Keratinocyte (primary cell): ENCODE measurements around the gene CALML6. TPM values are rescaled to one million over a fixed set of nuclear protein-coding genes. Genes with fewer than 3 reads are reported as not detected.
A peak's percentile ranks its signal among the peaks of the same experiment; 100 is the strongest.

Source experiments
- DNase-seq: peaks from one replicate; pipeline ENCODE4 v3.0.0-alpha.2; 2011; ENCODE audit warnings: low read depth, missing footprints, low spot score
- FAIRE-seq: peaks from 2 replicates; lab custom pipeline; 2011; peaks lifted over from hg19 to GRCh38; lab: Jason Lieb, UNC
- H2AFZ ChIP-seq: 2 replicates; pipeline ENCODE4 v1.6.0; 2012; ENCODE audit warnings: low read length, control low read depth, inconsistent platforms; ENCODE audit not compliant: control insufficient read depth
- H3K27ac ChIP-seq: 2 replicates; pipeline ENCODE4 v1.5.1; 2011; ENCODE audit warnings: low read length; ENCODE audit not compliant: control insufficient read depth, insufficient read depth
- H3K27me3 ChIP-seq: 3 replicates; pipeline ENCODE4 v1.6.0; 2011; ENCODE audit warnings: low read length; ENCODE audit not compliant: control insufficient read depth, insufficient read depth; ENCODE audit errors: extremely low read depth
- H3K36me3 ChIP-seq, 2 experiments: 2 replicates in 1 of 2; 3 replicates in 1 of 2; pipeline ENCODE4 v1.5.1; 2011; ENCODE audit warnings: low read length in 2 of 2, mild to moderate bottlenecking in 1 of 2; ENCODE audit not compliant: control insufficient read depth in 2 of 2, insufficient read depth in 2 of 2; ENCODE audit errors: extremely low read depth in 1 of 2
- H3K4me1 ChIP-seq: 3 replicates; pipeline ENCODE4 v1.5.1; 2011; ENCODE audit warnings: low read length; ENCODE audit not compliant: control insufficient read depth, insufficient read depth; ENCODE audit errors: extremely low read depth
- H3K4me2 ChIP-seq: 3 replicates; pipeline ENCODE4 v1.6.0; 2011; ENCODE audit warnings: low read depth, low read length; ENCODE audit not compliant: control insufficient read depth, insufficient read depth; ENCODE audit errors: extremely low read depth
- H3K4me3 ChIP-seq, 3 experiments: fragments of 200-600 bp in 1 of 3; sonication (generic) in 1 of 3; 2 replicates in 2 of 3; 3 replicates in 1 of 3; pipeline ENCODE4 v1.5.1; 2011 to 2016; ENCODE audit warnings: low read length in 3 of 3, mild to moderate bottlenecking in 3 of 3, control low read depth in 2 of 3, inconsistent platforms in 1 of 3, low read depth in 1 of 3, mixed read lengths in 1 of 3, mixed run types in 1 of 3, moderate library complexity in 1 of 3; ENCODE audit not compliant: control insufficient read depth in 2 of 3, insufficient read depth in 2 of 3; ENCODE audit errors: extremely low read depth in 1 of 3
- H3K79me2 ChIP-seq: 2 replicates; pipeline ENCODE4 v1.6.0; 2012; ENCODE audit warnings: low read length; ENCODE audit not compliant: control insufficient read depth, insufficient read depth
- H3K9ac ChIP-seq: 3 replicates; pipeline ENCODE4 v1.6.0; 2011; ENCODE audit warnings: low read length; ENCODE audit not compliant: control insufficient read depth, insufficient read depth; ENCODE audit errors: extremely low read depth
- H3K9me1 ChIP-seq: 3 replicates; pipeline ENCODE4 v1.6.0; 2011; ENCODE audit warnings: low read length; ENCODE audit not compliant: control insufficient read depth, insufficient read depth; ENCODE audit errors: extremely low read depth
- H3K9me3 ChIP-seq: 2 replicates; pipeline ENCODE4 v1.5.1; 2012; ENCODE audit warnings: low read depth, low read length; ENCODE audit not compliant: control insufficient read depth
- H4K20me1 ChIP-seq: 3 replicates; pipeline ENCODE4 v1.6.0; 2011; ENCODE audit warnings: low read length; ENCODE audit not compliant: control insufficient read depth, insufficient read depth; ENCODE audit errors: extremely low read depth
- EZH2 ChIP-seq: IDR thresholded peaks from one replicate; pipeline ENCODE4 v1.6.1; 2012; ENCODE audit warnings: inconsistent platforms, mild to moderate bottlenecking, low read length, moderate library complexity
- dilution Hi-C: fragments of 300-500 bp; cut with MboI; formaldehyde crosslinking; loops from one replicate; pipeline ENCODE4 v1.7.0; 2020; ENCODE audit warnings: low sequenced_read_pairs; ENCODE audit not compliant: extremely low pct_ligation_motif_present
- polyA plus RNA-seq, 5 experiments: library from polyadenylated mRNA; depleted of rRNA in 3 of 5; stranded (reverse) in 3 of 5; stranded (forward) in 1 of 5; unstranded in 1 of 5; fragments of >200 nt; gene quantifications; 1 replicate in 1 of 5; 2 replicates in 3 of 5; 3 replicates in 1 of 5; pipeline versions ENCODE4 v1.2.1 to v1.2.3, GENCODE V29; 2011 to 2012; ENCODE audit warnings: missing spikeins in 2 of 5, low read depth in 1 of 5, low replicate concordance in 1 of 5
- TF ChIP-seq, protein P1 (sequence below), 3 experiments: IDR thresholded peaks in 1 of 3; conservative IDR thresholded peaks in 1 of 3; optimal IDR thresholded peaks in 1 of 3; 2 replicates in 2 of 3; 3 replicates in 1 of 3; pipeline versions ENCODE3 to v1.5.1; 2011; ENCODE audit warnings: low read length in 3 of 3, mild to moderate bottlenecking in 3 of 3, moderate library complexity in 2 of 3, control low read depth in 1 of 3, inconsistent platforms in 1 of 3; ENCODE audit not compliant: insufficient read depth in 2 of 3; ENCODE audit errors: extremely low read depth in 1 of 3

The CALML6 gene
- polyA plus RNA-seq, 1 donor (not counting 4 experiments of a cell fraction or from before 2014, with no cell fraction given), result 0.08 TPM

DNA sequence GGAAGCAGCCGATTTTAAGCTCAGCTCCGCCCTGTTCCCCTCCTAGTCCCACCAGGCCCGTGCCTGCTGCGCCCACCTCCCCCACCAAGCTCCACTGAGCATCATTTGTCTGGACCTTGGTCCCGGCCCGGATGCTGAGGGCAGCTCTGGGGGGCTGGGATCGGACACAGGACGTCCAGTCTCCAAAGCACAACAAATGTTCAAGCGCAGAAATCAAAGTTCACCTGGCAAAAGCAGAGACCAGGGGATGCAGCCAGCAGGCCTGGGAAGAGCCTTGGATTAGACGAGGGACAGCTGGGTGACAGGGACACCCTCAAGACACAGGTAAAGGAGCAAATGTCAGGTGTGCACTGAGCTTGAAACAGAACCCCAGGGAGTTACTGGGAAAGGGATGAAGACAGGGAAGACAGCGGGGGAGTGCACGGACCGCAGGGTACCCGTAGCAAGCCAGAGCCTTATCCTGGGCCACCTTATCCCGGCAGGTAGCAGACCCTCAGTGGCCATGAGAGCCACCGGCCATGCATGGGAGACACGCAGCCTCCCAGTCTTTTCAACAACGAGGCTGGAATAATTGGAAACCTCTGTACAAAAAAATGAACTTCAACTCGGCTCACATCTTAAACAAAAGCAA lies 26.3 kb downstream of the CALML6 start:
- dilution Hi-C loops, result no loop called here
- Histone ChIP-seq H2AFZ (no peak overlapping the region), H3K9ac (no peak overlapping the region), H4K20me1 (no peaks in the 10 kb centered on the region), H3K36me3 (no peaks in the 10 kb centered on the region), H3K9me3 (no peaks in the 10 kb centered on the region), H3K27me3 (peaks cover 9% of the 10 kb centered on the region), H3K27ac (no peak overlapping the region), H3K9me1 (no peaks in the 10 kb centered on the region), H3K4me1 (peaks cover 13% of the 10 kb centered on the region), H3K79me2 (no peaks in the 10 kb centered on the region), H3K4me2 (no peak overlapping the region), H3K4me3 (no peak overlapping the region)
- no peak for FAIRE-seq
- no peak for DNase-seq
- TF ChIP-seq, protein P1, sequence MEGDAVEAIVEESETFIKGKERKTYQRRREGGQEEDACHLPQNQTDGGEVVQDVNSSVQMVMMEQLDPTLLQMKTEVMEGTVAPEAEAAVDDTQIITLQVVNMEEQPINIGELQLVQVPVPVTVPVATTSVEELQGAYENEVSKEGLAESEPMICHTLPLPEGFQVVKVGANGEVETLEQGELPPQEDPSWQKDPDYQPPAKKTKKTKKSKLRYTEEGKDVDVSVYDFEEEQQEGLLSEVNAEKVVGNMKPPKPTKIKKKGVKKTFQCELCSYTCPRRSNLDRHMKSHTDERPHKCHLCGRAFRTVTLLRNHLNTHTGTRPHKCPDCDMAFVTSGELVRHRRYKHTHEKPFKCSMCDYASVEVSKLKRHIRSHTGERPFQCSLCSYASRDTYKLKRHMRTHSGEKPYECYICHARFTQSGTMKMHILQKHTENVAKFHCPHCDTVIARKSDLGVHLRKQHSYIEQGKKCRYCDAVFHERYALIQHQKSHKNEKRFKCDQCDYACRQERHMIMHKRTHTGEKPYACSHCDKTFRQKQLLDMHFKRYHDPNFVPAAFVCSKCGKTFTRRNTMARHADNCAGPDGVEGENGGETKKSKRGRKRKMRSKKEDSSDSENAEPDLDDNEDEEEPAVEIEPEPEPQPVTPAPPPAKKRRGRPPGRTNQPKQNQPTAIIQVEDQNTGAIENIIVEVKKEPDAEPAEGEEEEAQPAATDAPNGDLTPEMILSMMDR (optimal IDR thresholded peaks at IDR 0.05 in 1 of 3, IDR thresholded peaks at IDR 0.05 in 1 of 3, conservative IDR thresholded peaks at IDR 0.05 in 1 of 3; ENCODE audit: extremely low read depth in 1 of 3, insufficient read depth in 2 of 3, low read length in 3 of 3), result no peak
- no peak for TF ChIP-seq EZH2

GRCh38 chr1:1941868-1942752 lies 27.1 kb downstream of the CALML6 start:
- no peak overlapping the region for H3K27ac ChIP-seq
- dilution Hi-C loops, result no loop called here
- no peak for DNase-seq
- H3K79me2 ChIP-seq, result no peaks in the 10 kb centered on the region
- FAIRE-seq, result no peak
- H3K36me3 ChIP-seq, result no peaks in the 10 kb centered on the region
- H3K9ac ChIP-seq, result no peak overlapping the region
- H3K9me3 ChIP-seq, result no peaks in the 10 kb centered on the region
- H3K4me1 ChIP-seq, result peaks cover 13% of the 10 kb centered on the region
- TF ChIP-seq, protein P1 (optimal IDR thresholded peaks at IDR 0.05 in 1 of 3, IDR thresholded peaks at IDR 0.05 in 1 of 3, conservative IDR thresholded peaks at IDR 0.05 in 1 of 3; ENCODE audit: extremely low read depth in 1 of 3, insufficient read depth in 2 of 3, low read length in 3 of 3), result no peak
- TF ChIP-seq EZH2, result no peak
- H3K27me3 ChIP-seq, result peaks cover 15% of the 10 kb centered on the region
- peak overlapping the region in 1 of 3 experiments; percentile 27 for H3K4me3 ChIP-seq
- no peaks in the 10 kb centered on the region for H3K9me1 ChIP-seq
- no peak overlapping the region for H2AFZ ChIP-seq
- H4K20me1 ChIP-seq, result no peaks in the 10 kb centered on the region
- H3K4me2 ChIP-seq, result no peak overlapping the region
